ENCODE results near the gene CYP2A6.
"Not testable (repeated sequence)": the region's sequence is repeated elsewhere in the genome, so short reads cannot be mapped to it uniquely, and the experiment has no call there.

DNA sequence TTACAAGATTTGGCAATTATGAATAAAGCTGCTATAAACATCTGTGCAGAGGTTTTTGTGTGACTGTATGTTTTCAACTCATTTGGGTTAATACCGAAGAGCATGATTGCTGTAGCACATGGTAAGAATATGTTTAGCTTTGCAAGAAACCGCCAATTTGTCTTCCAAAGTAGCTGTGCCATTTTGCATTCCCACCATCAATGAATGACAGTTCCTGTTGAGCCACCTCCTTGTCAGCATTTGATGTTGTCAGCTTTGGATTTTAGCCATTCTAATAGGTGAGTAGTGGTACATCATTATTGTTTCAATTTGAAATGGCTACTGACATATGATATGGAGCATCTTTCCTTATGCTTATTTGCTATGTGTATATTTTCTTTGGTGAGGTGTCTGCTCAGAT is 23.6 kb upstream of the CYP2A6 start:
- TF ChIP-seq EP300 (IDR thresholded peaks at IDR 0.05; ENCODE audit: borderline replicate concordance in 1 of 2, low read depth in 1 of 2, low read length in 1 of 2); POLR2AphosphoS5 (IDR thresholded peaks at IDR 0.05; ENCODE audit: low read depth, low read length); SMC3 (IDR thresholded peaks at IDR 0.05; ENCODE audit: low read depth, low read length); TAF1 (IDR thresholded peaks at IDR 0.05; ENCODE audit: borderline replicate concordance, low read depth, low read length); RCOR1 (IDR thresholded peaks at IDR 0.05; ENCODE audit: low read length); RFX5 (IDR thresholded peaks at IDR 0.05; ENCODE audit: low read length); FOXJ3 (CRISPR knock-in tag; IDR thresholded peaks at IDR 0.05): not testable (repeated sequence)
- TF ChIP-seq, protein P1, sequence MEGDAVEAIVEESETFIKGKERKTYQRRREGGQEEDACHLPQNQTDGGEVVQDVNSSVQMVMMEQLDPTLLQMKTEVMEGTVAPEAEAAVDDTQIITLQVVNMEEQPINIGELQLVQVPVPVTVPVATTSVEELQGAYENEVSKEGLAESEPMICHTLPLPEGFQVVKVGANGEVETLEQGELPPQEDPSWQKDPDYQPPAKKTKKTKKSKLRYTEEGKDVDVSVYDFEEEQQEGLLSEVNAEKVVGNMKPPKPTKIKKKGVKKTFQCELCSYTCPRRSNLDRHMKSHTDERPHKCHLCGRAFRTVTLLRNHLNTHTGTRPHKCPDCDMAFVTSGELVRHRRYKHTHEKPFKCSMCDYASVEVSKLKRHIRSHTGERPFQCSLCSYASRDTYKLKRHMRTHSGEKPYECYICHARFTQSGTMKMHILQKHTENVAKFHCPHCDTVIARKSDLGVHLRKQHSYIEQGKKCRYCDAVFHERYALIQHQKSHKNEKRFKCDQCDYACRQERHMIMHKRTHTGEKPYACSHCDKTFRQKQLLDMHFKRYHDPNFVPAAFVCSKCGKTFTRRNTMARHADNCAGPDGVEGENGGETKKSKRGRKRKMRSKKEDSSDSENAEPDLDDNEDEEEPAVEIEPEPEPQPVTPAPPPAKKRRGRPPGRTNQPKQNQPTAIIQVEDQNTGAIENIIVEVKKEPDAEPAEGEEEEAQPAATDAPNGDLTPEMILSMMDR (IDR thresholded peaks at IDR 0.05) = not testable (repeated sequence)
- TF ChIP-seq, protein P2, sequence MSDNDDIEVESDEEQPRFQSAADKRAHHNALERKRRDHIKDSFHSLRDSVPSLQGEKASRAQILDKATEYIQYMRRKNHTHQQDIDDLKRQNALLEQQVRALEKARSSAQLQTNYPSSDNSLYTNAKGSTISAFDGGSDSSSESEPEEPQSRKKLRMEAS (IDR thresholded peaks at IDR 0.05; ENCODE audit: low read depth) = not testable (repeated sequence)
- TF ChIP-seq, protein P3, sequence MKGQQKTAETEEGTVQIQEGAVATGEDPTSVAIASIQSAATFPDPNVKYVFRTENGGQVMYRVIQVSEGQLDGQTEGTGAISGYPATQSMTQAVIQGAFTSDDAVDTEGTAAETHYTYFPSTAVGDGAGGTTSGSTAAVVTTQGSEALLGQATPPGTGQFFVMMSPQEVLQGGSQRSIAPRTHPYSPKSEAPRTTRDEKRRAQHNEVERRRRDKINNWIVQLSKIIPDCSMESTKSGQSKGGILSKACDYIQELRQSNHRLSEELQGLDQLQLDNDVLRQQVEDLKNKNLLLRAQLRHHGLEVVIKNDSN (IDR thresholded peaks at IDR 0.05; ENCODE audit: borderline replicate concordance, low read depth) = not testable (repeated sequence)

All from SK-N-SH (cell line).